Measurements from ENCODE around the gene HOXC10. TPM values are rescaled to one million over a fixed set of nuclear protein-coding genes. Genes with fewer than 3 reads are reported as not detected.

The HOXC10 gene
- total and polyA plus RNA-seq, 2 donors (not counting 3 experiments of a cell fraction or from before 2014, with no cell fraction given), result 0.18 TPM; not detected in 1

- no peak overlapping the region for H2AFZ ChIP-seq (ENCODE audit: low read depth, low read length)
- no peak overlapping the region for H3K4me3 ChIP-seq (replicated peaks in 1 of 3; ENCODE audit: insufficient read depth in 1 of 3, low read depth in 1 of 3, low read length in 3 of 3)
These were observed 44.4 kb upstream of the HOXC10 start for GRCh38 chr12:53940443-53941014.

More at GRCh38 chr12:53940443-53941014, 44.4 kb upstream of the HOXC10 start:
- H3K27ac ChIP-seq (ENCODE audit: insufficient read depth, low read depth, low read length), result no peak overlapping the region
- no peaks in the 10 kb centered on the region for H3K9me3 ChIP-seq (replicated peaks; ENCODE audit: control insufficient read depth, insufficient read depth, low read length)
- dilution Hi-C loops (cut with MboI; ENCODE audit: extremely low pct_ligation_motif_present, low sequenced_read_pairs) (no loop called here), intact Hi-C loops (cut with micrococcal nuclease) (no loop called here)
- POLR2A ChIA-PET, result no interaction called here
- no peaks in the 10 kb centered on the region for H4K20me1 ChIP-seq (replicated peaks; ENCODE audit: control insufficient read depth, extremely low read depth, insufficient read depth, low read length)
- no peaks in the 10 kb centered on the region for H3K36me3 ChIP-seq (ENCODE audit: control insufficient read depth in 2 of 2, extremely low read depth in 1 of 2, insufficient read depth in 2 of 2, low read length in 2 of 2)
- BruUV-seq (replicated peaks), result no TSS peak
- no peak overlapping the region for H3K4me2 ChIP-seq (ENCODE audit: insufficient read depth, low read length)
- no peaks in the 10 kb centered on the region for H3K4me1 ChIP-seq (ENCODE audit: control insufficient read depth, extremely low read depth, insufficient read depth, low read length)
- TF ChIP-seq POLR2AphosphoS5 (IDR thresholded peaks at IDR 0.05; ENCODE audit: insufficient read depth, low read depth, low read length), result no peak
- no peak for TF ChIP-seq FOS (IDR thresholded peaks at IDR 0.05; ENCODE audit: borderline replicate concordance, insufficient read depth, low read length)
- TF ChIP-seq POLR2A (IDR thresholded peaks at IDR 0.05; ENCODE audit: low read depth, low read length), result no peak
- no peak for TF ChIP-seq CTCF (IDR thresholded peaks at IDR 0.05; ENCODE audit: extremely low read depth in 1 of 2, insufficient read depth in 1 of 2, low read depth in 1 of 2, low read length in 2 of 2)
- TF ChIP-seq MAX (IDR thresholded peaks at IDR 0.05; ENCODE audit: insufficient read depth, insufficient read length), result no peak
- TF ChIP-seq EZH2 (IDR thresholded peaks at IDR 0.05; ENCODE audit: borderline replicate concordance, low read depth, low read length, severe bottlenecking), result no peak
- no peak for TF ChIP-seq JUN (IDR thresholded peaks at IDR 0.05; ENCODE audit: borderline replicate concordance, insufficient read depth, insufficient read length, low read depth)
- no peak for TF ChIP-seq MYC (IDR thresholded peaks at IDR 0.05; ENCODE audit: low read depth, low read length)
- no peak for TF ChIP-seq GATA2 (IDR thresholded peaks at IDR 0.05; ENCODE audit: insufficient read depth, insufficient read length, low read depth, low read length)
- FAIRE-seq (no peak), DNase-seq (ENCODE audit: low read depth, low spot score) (no peak)
- H3K79me2 ChIP-seq (ENCODE audit: control insufficient read depth, insufficient read depth, low read length), result no peaks in the 10 kb centered on the region
- no peaks in the 10 kb centered on the region for H3K9me1 ChIP-seq (replicated peaks; ENCODE audit: control insufficient read depth, extremely low read depth, insufficient read depth, low read length)
- CTCF ChIA-PET, result interaction anchor here (1.2 to 2.2 kb wide), 2 partner anchors 11 to 261 kb away, joined by 3 to 9 read pairs; no protein-coding TSS in a partner anchor
- peaks cover 78 to 95% of the 10 kb centered on the region in 2 experiments for H3K27me3 ChIP-seq (ENCODE audit: control insufficient read depth in 2 of 2, insufficient read depth in 2 of 2, low read length in 2 of 2)
- H3K9ac ChIP-seq (replicated peaks; ENCODE audit: extremely low read depth, insufficient read depth, low read length), result no peak overlapping the region

Measured in endothelial cell of umbilical vein (primary cell).